Measurements from ENCODE around the gene DAB2IP. TPM values are rescaled to one million over a fixed set of nuclear protein-coding genes. Genes with fewer than 3 reads are reported as not detected.

The DAB2IP gene
- total and polyA plus RNA-seq, 2 experiments from 2014 or later, result 8.9 to 42.8 TPM

DNA sequence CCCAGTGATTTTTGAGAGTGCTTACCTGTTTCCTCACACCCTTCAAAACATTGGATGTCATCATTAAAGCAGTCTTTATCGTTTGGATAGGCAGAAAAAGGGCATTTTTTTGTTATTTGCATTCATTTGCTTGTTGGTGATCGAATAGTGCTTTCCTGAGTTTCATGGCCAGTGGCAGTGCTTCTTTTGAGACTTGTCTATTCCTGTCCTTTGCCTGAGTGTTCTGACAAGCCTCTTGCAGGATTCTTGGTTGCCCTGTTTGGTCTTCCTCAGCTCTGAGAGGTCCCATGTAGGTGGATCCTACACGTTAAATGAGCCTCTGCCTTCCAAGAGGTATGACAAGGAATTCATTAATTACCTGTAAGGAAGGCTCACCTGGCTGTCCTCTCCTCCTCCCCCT lies 52.8 kb downstream of the DAB2IP start:
- Mint-ChIP-seq H3K4me3 (no peak overlapping the region), H3K9me3 (no peaks in the 10 kb centered on the region), H3K4me1 (peaks cover 70% of the 10 kb centered on the region), H3K36me3 (ENCODE audit: low read depth) (peaks cover 4% of the 10 kb centered on the region; the same call in 1 of the 3 replicates), H3K27me3 (ENCODE audit: insufficient read depth, low read depth, poor library complexity) (peaks cover 3% of the 10 kb centered on the region), H3K27ac (no peak overlapping the region)
- peaks cover 26% of the 10 kb centered on the region for H3K4me1 ChIP-seq (ENCODE audit: insufficient read depth)
- no peak overlapping the region for H3K27ac ChIP-seq (ENCODE audit: low read depth)
- no peaks in the 10 kb centered on the region for H3K27me3 ChIP-seq (ENCODE audit: insufficient read depth)
- TF ChIP-seq, protein P1, sequence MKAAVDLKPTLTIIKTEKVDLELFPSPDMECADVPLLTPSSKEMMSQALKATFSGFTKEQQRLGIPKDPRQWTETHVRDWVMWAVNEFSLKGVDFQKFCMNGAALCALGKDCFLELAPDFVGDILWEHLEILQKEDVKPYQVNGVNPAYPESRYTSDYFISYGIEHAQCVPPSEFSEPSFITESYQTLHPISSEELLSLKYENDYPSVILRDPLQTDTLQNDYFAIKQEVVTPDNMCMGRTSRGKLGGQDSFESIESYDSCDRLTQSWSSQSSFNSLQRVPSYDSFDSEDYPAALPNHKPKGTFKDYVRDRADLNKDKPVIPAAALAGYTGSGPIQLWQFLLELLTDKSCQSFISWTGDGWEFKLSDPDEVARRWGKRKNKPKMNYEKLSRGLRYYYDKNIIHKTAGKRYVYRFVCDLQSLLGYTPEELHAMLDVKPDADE (IDR thresholded peaks at IDR 0.05), result no peak
- TF ChIP-seq POLR2AphosphoS5 (IDR thresholded peaks at IDR 0.05; ENCODE audit: low read depth) (no peak), EZH2 (IDR thresholded peaks at IDR 0.05; ENCODE audit: low read depth, unreplicated experiment) (no peak)
- no peaks in the 10 kb centered on the region for H3K36me3 ChIP-seq (ENCODE audit: insufficient read depth)
- no peak overlapping the region for H3K4me3 ChIP-seq
- ATAC-seq (no peak), DNase-seq (ENCODE audit: low spot score) (no peak)
- H3K79me2 ChIP-seq (replicated peaks; ENCODE audit: insufficient read depth), result peaks cover 77% of the 10 kb centered on the region
- H3F3A ChIP-seq (replicated peaks; ENCODE audit: low read depth), result no peaks in the 10 kb centered on the region; the same call in 1 of the 2 replicates
- no peak overlapping the region for H2AFZ ChIP-seq
- H3K9me2 ChIP-seq (ENCODE audit: insufficient read depth), result no peaks in the 10 kb centered on the region
- peaks cover 57% of the 10 kb centered on the region for H4K20me1 ChIP-seq (replicated peaks; ENCODE audit: insufficient read depth)
- H3K4me2 ChIP-seq, result no peak overlapping the region

DNA sequence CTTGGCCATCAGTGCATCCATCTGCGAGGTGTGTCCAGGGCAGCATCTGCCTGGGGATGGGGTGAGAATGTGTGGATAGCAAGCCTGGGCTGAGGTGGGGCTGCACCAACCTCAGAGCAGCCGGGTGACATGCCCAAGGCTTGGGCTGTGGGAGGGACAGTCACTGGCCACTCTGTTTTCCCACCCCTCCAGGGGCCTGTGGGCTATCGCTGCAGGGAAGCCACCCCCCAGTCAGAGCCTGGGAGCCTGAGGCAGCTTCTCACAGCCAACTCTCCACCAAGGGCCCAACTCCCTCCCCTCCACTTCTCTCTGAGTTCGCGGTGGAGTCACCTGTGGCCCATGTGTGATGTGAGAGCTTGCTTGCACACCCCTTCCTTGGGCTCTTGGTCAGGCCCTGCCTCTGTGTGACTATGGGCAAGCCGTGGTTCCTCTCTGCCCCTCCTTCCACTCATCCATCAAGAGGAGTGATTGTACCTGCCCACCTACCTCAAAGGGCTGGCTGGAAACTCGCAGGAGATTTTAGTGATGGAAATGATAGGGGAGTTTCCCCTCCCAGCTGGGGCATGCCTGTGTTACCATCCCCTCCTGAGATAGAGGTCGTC lies 54.8 kb downstream of the DAB2IP start:
- Histone ChIP-seq H2AFZ (no peak overlapping the region), H3K4me2 (no peak overlapping the region), H3K4me1 (ENCODE audit: insufficient read depth) (peaks cover 15% of the 10 kb centered on the region), H3K27ac (ENCODE audit: low read depth) (no peak overlapping the region), H3K9me2 (ENCODE audit: insufficient read depth) (no peaks in the 10 kb centered on the region), H4K20me1 (replicated peaks; ENCODE audit: insufficient read depth) (peaks cover 69% of the 10 kb centered on the region), H3K36me3 (ENCODE audit: insufficient read depth) (no peaks in the 10 kb centered on the region), H3K4me3 (no peak overlapping the region), H3F3A (replicated peaks; ENCODE audit: low read depth) (no peaks in the 10 kb centered on the region), H3K79me2 (replicated peaks; ENCODE audit: insufficient read depth) (peaks cover 90% of the 10 kb centered on the region), H3K27me3 (ENCODE audit: insufficient read depth) (no peaks in the 10 kb centered on the region)
- Mint-ChIP-seq H3K36me3 (ENCODE audit: low read depth) (peaks cover 4% of the 10 kb centered on the region; the same call in 1 of the 3 replicates), H3K27ac (no peak overlapping the region), H3K4me3 (no peak overlapping the region), H3K27me3 (ENCODE audit: insufficient read depth, low read depth, poor library complexity) (peaks cover 3% of the 10 kb centered on the region), H3K4me1 (peaks cover 64% of the 10 kb centered on the region), H3K9me3 (no peaks in the 10 kb centered on the region)
- ATAC-seq (no peak; the same call in 2 of the 3 replicates), DNase-seq (ENCODE audit: low spot score) (no peak)
- TF ChIP-seq, protein P2, sequence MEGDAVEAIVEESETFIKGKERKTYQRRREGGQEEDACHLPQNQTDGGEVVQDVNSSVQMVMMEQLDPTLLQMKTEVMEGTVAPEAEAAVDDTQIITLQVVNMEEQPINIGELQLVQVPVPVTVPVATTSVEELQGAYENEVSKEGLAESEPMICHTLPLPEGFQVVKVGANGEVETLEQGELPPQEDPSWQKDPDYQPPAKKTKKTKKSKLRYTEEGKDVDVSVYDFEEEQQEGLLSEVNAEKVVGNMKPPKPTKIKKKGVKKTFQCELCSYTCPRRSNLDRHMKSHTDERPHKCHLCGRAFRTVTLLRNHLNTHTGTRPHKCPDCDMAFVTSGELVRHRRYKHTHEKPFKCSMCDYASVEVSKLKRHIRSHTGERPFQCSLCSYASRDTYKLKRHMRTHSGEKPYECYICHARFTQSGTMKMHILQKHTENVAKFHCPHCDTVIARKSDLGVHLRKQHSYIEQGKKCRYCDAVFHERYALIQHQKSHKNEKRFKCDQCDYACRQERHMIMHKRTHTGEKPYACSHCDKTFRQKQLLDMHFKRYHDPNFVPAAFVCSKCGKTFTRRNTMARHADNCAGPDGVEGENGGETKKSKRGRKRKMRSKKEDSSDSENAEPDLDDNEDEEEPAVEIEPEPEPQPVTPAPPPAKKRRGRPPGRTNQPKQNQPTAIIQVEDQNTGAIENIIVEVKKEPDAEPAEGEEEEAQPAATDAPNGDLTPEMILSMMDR (conservative IDR thresholded peaks at IDR 0.05; ENCODE audit: low read depth in 2 of 2), result no peak
- no peak for TF ChIP-seq POLR2AphosphoS5 (IDR thresholded peaks at IDR 0.05; ENCODE audit: low read depth)
- TF ChIP-seq STAT1 (IDR thresholded peaks at IDR 0.05; ENCODE audit: unreplicated experiment), result no peak
- TF ChIP-seq, protein P3, sequence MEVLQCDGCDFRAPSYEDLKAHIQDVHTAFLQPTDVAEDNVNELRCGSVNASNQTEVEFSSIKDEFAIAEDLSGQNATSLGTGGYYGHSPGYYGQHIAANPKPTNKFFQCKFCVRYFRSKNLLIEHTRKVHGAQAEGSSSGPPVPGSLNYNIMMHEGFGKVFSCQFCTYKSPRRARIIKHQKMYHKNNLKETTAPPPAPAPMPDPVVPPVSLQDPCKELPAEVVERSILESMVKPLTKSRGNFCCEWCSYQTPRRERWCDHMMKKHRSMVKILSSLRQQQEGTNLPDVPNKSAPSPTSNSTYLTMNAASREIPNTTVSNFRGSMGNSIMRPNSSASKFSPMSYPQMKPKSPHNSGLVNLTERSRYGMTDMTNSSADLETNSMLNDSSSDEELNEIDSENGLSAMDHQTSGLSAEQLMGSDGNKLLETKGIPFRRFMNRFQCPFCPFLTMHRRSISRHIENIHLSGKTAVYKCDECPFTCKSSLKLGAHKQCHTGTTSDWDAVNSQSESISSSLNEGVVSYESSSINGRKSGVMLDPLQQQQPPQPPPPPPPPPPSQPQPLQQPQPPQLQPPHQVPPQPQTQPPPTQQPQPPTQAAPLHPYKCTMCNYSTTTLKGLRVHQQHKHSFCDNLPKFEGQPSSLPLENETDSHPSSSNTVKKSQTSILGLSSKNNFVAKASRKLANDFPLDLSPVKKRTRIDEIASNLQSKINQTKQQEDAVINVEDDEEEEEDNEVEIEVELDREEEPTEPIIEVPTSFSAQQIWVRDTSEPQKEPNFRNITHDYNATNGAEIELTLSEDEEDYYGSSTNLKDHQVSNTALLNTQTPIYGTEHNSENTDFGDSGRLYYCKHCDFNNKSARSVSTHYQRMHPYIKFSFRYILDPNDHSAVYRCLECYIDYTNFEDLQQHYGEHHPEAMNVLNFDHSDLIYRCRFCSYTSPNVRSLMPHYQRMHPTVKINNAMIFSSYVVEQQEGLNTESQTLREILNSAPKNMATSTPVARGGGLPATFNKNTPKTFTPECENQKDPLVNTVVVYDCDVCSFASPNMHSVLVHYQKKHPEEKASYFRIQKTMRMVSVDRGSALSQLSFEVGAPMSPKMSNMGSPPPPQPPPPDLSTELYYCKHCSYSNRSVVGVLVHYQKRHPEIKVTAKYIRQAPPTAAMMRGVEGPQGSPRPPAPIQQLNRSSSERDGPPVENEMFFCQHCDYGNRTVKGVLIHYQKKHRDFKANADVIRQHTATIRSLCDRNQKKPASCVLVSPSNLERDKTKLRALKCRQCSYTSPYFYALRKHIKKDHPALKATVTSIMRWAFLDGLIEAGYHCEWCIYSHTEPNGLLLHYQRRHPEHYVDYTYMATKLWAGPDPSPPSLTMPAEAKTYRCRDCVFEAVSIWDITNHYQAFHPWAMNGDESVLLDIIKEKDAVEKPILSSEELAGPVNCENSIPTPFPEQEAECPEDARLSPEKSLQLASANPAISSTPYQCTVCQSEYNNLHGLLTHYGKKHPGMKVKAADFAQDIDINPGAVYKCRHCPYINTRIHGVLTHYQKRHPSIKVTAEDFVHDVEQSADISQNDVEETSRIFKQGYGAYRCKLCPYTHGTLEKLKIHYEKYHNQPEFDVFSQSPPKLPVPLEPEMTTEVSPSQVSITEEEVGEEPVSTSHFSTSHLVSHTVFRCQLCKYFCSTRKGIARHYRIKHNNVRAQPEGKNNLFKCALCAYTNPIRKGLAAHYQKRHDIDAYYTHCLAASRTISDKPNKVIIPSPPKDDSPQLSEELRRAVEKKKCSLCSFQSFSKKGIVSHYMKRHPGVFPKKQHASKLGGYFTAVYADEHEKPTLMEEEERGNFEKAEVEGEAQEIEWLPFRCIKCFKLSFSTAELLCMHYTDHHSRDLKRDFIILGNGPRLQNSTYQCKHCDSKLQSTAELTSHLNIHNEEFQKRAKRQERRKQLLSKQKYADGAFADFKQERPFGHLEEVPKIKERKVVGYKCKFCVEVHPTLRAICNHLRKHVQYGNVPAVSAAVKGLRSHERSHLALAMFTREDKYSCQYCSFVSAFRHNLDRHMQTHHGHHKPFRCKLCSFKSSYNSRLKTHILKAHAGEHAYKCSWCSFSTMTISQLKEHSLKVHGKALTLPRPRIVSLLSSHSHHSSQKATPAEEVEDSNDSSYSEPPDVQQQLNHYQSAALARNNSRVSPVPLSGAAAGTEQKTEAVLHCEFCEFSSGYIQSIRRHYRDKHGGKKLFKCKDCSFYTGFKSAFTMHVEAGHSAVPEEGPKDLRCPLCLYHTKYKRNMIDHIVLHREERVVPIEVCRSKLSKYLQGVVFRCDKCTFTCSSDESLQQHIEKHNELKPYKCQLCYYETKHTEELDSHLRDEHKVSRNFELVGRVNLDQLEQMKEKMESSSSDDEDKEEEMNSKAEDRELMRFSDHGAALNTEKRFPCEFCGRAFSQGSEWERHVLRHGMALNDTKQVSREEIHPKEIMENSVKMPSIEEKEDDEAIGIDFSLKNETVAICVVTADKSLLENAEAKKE (CRISPR knock-in tag; IDR thresholded peaks at IDR 0.05), result no peak
- no peak for TF ChIP-seq ZNF331 (CRISPR knock-in tag; IDR thresholded peaks at IDR 0.05; ENCODE audit: low read depth)
- no peak for TF ChIP-seq EZH2phosphoT487 (IDR thresholded peaks at IDR 0.05; ENCODE audit: unreplicated experiment)

All from GM23338 (cell line).